NCI-H446 (cell line): ENCODE results near the gene PIWIL4.

Source experiments
- DNase-seq, 2 experiments: peaks; one replicate each; lab custom pipeline; 2025; lab: John Stamatoyannopoulos, UW

Gene PIWIL4

DNA sequence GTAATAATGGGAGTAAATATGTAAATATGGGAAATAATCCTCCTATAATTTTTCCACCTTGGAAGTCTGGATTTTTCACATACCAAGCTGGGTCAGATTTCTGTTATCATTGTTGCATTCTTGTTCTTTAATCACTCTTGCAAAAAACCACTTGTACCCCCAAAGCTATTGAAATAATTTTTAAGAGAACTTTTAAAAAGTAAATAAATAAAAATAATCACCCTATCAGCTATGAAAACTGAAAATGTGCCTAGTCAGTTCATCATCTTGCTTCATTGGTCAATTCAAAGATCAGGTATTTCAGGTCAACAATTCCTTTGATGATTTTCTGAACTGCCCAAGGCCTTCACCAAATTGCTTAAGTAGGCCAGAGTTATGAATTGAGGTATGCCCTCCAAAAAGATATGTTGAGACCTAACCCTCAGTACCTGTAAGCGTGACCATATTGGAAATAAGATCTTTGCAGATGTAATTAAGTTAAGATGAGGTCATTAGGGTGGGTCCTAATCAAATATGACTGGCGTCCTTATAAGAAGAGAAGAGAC is 95.8 kb downstream of the PIWIL4 start:
- no peak for DNase-seq

DNA sequence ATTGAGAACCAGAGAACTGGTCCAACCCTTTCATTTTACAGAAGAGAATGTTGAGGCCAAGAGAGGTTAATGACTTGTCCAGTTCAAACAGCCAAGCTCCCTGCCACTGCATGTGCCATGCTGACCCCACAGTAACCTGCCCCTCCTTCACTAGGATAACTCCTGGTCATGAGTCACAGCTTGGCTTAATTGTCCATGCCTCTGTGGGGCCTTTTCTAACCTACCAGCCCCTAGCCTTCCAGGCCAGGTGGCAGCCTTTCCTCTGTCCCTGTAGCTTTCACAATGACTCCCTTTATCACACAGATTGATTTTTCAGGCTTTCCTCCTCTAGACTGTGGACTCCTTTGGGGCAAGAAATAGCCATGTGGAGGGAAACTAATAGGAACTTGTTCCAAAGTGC is 97.2 kb downstream of the PIWIL4 start:
- DNase-seq: no peak

DNA sequence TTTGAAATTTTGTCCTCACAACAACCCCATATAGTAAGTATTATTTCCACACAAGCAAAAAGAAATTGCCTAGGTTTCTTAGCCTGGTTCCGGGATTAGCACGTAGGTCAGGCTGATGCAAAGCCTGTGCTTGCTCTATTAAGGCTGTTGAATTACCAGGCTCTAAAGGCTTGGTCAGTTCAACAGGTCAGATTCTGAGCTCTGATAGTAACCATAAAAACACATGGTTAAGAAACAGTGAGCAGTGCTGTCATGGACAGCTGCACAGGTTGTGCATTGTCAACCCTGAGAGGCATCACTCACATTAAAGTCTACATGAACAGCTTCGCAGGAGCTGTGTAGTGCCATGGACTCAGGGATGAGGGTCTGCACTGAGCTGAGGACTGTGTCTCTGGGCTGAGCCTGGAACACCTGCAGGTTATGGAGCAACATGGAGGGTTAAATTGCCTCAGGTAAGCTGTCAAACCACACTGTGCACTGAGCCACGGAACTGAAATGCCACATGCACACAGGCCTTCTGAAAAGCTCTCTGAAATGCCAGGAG is 98.0 kb downstream of the PIWIL4 start:
- no peak for DNase-seq

DNA sequence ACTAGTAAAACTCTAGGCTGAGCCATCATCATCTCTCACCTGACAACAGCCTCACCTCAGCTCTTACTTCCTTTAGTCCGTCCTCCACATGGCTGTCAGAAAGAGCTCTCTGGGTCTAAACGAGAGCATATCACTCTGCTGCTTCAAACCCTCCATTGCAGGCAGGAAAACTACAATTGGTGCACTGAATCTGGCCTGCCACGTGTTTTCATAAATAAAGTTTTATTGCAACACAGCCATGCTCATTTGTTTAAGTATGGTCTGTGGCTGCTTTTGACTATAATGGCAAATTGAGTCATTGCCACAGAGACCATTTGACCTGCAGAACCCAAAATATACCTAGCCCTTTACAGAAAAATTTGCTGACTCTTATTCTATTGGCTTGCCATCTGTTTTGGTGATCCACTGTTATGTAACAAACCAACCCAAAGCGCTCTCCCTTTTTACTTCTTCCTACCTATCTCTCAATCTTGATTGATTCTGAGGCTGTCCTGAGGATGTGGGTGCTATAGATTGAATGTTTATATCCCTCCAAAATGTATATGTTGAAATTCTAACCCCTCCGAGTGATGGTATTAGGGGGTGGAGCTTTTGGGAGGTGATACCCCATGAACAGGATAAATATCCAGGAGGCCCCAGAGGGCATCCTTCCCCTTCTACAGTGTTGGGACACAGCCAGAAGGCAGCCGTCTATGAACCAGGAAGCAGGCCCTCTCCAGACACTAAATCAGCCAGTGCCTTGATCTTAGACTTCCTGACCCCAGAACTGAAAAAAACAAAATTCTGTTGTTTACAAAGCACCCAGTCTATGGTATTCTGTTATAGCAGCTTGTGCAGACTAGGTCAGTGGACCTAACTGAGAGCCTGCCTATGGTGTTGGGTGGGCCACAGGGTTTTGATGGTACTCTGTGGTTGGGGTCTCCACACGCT is 99.9 kb downstream of the PIWIL4 start:
- no peak for DNase-seq

DNA sequence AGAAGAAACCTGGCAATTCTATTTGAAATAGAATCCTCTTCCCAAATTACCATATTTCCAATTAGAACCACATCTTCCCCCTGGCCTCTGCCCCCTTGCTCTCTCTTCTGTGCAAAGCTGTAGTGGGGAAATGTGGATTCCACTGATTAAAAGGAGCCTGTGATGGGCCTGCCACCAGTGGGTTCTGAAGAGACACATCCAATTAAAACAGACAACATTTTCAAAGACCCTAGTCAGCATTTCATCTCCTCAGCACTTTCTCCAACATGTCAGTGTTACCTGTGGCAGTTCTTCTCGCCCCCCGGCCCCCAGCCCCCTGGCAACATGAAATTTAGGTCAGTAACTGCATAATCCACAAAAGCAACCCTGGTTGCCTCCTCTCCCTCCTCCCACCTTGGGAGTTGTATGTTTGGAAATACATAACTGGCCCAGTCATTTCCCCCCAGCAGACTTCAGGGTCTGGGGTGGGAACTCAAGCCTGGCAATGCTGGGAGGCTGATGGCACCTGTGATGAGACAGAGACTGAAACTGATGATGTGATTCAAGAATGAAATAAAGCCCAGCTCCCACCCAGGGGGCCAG is 101.1 kb downstream of the PIWIL4 start:
- no peak for DNase-seq

DNA sequence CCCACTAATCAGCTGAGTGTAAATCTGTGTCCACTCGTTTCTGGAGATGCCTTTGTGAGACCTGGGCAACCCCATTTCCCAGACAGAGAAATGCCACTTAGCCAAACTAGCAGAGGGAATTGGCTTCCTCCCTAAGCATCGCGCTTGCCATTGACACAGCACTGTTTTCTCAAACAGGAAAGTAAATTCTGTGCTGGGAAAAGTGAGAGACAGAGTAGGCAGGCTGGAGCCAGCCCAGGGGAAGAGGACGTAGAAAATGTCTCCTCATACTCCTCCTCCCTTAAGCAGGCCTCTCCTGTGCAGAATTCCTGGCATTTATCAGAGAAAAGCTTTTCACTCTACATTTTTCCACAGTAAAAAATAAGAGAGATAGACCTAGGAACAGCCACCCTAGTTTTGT is 101.9 kb downstream of the PIWIL4 start:
- DNase-seq: no peak
